Measurements from ENCODE around the gene SH3PXD2A.

The SH3PXD2A gene

GRCh38 chr10:103564776-103565520 lies 290.4 kb downstream of the SH3PXD2A start:
- DNase-seq (ENCODE audit: low read depth), result no peak
- no peak overlapping the region for H3K4me3 ChIP-seq (ENCODE audit: low read depth, low read length)
- TF ChIP-seq, protein P1, sequence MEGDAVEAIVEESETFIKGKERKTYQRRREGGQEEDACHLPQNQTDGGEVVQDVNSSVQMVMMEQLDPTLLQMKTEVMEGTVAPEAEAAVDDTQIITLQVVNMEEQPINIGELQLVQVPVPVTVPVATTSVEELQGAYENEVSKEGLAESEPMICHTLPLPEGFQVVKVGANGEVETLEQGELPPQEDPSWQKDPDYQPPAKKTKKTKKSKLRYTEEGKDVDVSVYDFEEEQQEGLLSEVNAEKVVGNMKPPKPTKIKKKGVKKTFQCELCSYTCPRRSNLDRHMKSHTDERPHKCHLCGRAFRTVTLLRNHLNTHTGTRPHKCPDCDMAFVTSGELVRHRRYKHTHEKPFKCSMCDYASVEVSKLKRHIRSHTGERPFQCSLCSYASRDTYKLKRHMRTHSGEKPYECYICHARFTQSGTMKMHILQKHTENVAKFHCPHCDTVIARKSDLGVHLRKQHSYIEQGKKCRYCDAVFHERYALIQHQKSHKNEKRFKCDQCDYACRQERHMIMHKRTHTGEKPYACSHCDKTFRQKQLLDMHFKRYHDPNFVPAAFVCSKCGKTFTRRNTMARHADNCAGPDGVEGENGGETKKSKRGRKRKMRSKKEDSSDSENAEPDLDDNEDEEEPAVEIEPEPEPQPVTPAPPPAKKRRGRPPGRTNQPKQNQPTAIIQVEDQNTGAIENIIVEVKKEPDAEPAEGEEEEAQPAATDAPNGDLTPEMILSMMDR (IDR thresholded peaks at IDR 0.05; ENCODE audit: control insufficient read depth, extremely low read depth, insufficient read depth), result peak; percentile 45

GRCh38 chr10:103564116-103564501 lies 291.3 kb downstream of the SH3PXD2A start:
- no peak overlapping the region for H3K4me3 ChIP-seq (ENCODE audit: low read depth, low read length)
- no peak for DNase-seq (ENCODE audit: low read depth)
- TF ChIP-seq, protein P1 (IDR thresholded peaks at IDR 0.05; ENCODE audit: control insufficient read depth, extremely low read depth, insufficient read depth), result no peak

GRCh38 chr10:103563231-103564115 lies 291.9 kb downstream of the SH3PXD2A start:
- H3K4me3 ChIP-seq (ENCODE audit: low read depth, low read length), result no peak overlapping the region
- DNase-seq (ENCODE audit: low read depth), result no peak
- TF ChIP-seq, protein P1 (IDR thresholded peaks at IDR 0.05; ENCODE audit: control insufficient read depth, extremely low read depth, insufficient read depth), result no peak

GRCh38 chr10:103562383-103562782 lies 293.0 kb downstream of the SH3PXD2A start:
- no peak overlapping the region for H3K4me3 ChIP-seq (ENCODE audit: low read depth, low read length)
- TF ChIP-seq, protein P1 (IDR thresholded peaks at IDR 0.05; ENCODE audit: control insufficient read depth, extremely low read depth, insufficient read depth), result no peak
- DNase-seq (ENCODE audit: low read depth), result no peak

- TF ChIP-seq, protein P1 (IDR thresholded peaks at IDR 0.05; ENCODE audit: control insufficient read depth, extremely low read depth, insufficient read depth), result no peak
- DNase-seq (ENCODE audit: low read depth), result no peak
Observed at GRCh38 chr10:103560886-103561285, 294.5 kb downstream of the SH3PXD2A start.

GRCh38 chr10:103559776-103560175 lies 295.6 kb downstream of the SH3PXD2A start:
- no peak overlapping the region for H3K4me3 ChIP-seq (ENCODE audit: low read depth, low read length)
- no peak for DNase-seq (ENCODE audit: low read depth)
- TF ChIP-seq, protein P1 (IDR thresholded peaks at IDR 0.05; ENCODE audit: control insufficient read depth, extremely low read depth, insufficient read depth), result no peak

More at GRCh38 chr10:103560886-103561285, 294.5 kb downstream of the SH3PXD2A start:
- H3K4me3 ChIP-seq (ENCODE audit: low read depth, low read length), result no peak overlapping the region

Measured in LNCaP clone FGC (cell line).